Measurements from ENCODE around the gene UBE2G2.

UBE2G2 gene

DNA sequence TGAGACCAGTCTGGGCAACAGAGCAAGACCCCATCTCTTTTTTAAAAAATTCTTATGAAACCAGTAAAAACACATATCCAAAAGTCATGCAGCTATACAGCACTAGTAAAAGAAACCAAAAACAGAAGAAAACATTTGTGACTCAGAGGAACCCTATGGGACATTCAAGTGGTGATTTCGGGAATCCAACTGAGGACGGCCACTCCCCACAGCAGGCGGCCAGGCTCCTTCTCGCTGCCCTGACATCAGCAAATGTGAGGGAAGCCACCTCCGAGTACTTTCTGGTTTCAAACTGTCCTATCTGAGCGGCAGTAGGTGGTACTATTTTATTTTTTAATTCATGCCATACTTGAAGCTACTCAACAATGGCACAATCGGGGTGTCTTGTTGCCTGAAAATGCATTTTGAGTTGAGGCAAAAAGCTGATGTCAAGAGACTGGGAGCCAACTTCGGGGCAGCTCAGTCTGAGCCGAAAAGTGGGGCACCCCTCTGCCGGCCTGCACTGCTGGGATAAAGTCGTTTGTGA, 12.9 kb upstream of the UBE2G2 start:
- DNase-seq: no peak

GRCh38 chr21:44813727-44814126, 12.1 kb upstream of the UBE2G2 start:
- no peak for DNase-seq

DNA sequence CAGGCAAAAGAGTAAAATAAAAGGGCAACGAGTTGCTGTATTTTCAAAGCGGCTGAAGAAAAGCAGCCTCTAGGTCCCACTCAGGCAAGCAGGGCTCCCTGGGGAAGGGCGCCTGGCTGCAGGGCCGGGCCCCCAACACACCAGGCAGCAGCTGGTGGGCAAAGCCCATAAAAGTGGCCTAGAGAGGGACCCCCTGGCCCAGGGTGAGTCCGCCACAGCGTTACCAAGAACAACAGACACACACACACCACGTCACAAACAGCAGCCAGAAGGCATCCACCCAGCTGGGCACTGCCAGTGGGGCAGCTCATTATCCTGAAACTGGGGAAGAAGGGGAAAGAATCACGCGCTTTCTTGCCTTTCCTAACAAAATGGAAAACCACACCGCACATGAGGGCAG, 11.5 kb upstream of the UBE2G2 start:
- no peak for DNase-seq

DNA sequence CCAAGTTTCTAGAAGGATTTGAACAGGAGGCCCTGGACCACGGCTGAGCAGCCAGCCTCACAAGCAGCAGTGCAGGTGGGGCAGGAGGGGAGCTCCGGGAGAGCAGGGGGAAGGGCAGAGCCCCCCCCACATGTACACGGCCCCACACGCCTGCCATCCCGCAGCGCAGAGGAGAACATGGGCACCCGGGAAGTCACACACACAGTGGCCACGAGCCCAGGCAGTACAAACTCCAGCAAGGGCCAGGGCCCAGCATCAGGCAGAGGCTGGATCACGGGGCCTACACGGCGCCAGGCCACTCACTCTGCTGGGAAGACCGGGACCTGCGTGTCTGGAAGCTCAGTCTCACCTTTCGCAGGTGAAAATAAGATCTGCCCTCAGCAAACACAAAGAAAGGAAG, 11.0 kb upstream of the UBE2G2 start:
- no peak for DNase-seq

- DNase-seq: no peak
These were observed 9.2 kb upstream of the UBE2G2 start for GRCh38 chr21:44810779-44811178.

- no peak for DNase-seq
These were observed 4.2 kb upstream of the UBE2G2 start for GRCh38 chr21:44805859-44806258.

GRCh38 chr21:44805226-44805625, 3.6 kb upstream of the UBE2G2 start:
- DNase-seq: no peak

DNA sequence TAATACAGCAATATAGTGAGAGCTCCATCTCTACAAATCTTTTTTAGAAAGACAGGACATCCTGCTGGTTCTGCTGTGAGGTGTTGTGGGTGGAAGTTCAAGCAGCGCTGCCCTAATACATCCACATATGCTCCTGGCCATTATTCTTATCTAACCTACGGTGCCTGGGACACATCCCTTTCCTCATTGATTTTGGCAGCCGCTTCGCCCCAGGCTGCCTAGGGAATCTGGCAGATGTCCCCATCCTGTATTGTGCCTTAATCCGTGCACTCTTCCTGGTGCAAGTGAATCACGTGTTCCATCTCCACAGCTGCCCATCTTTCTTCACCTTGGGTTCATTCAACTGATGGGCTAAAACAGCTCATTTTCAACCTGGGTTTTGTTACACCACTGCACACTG, 3.1 kb upstream of the UBE2G2 start:
- DNase-seq: no peak

- no peak for DNase-seq
These were observed 2.0 kb upstream of the UBE2G2 start for GRCh38 chr21:44803651-44804050.

- no peak for DNase-seq
These were observed 955 bp upstream of the UBE2G2 start for GRCh38 chr21:44802396-44803153.

GRCh38 chr21:44800971-44801467, 601 bp downstream of the UBE2G2 start:
- no peak for DNase-seq

DNA sequence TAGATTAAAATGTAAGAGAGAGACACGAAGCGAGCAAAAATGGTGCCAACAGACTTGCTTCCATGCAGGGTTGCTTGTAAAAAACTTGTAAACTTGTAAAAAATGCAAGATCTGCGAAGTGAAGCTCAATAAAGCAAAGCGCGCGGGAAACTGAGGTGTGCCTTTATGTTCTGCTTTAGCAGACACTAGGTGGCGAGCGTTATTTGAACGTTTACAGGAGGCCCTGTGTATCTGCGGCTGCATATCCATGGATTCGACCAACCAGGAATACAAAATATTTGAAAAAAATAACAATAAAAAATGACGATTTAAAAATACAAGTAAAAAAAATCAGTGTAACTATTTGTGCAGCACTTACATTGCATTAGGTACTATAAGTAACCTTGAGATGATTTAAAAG, 1.5 kb downstream of the UBE2G2 start:
- no peak for DNase-seq

- DNase-seq: no peak
These were observed 2.0 kb downstream of the UBE2G2 start for GRCh38 chr21:44799646-44800045.

DNA sequence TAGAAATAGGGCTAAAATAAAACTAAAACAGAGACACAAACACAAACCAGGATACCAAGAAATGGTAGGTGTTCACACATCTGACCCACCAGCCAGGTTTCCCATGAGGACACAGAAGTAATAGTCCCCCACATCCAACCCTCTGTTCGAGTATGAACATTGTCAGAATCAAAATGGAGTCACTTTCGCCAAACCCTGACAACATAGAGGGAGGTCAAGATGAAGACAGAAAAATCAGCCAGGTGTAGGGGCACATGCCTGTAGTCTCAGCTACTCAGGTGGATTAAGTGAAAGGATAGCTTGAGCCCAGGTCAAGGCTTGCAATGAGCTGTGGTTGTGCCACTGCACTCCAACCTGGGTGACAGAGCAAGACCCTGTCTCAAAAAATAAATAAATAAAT, 3.8 kb downstream of the UBE2G2 start:
- no peak for DNase-seq

- DNase-seq: no peak
These were observed 6.3 kb downstream of the UBE2G2 start for GRCh38 chr21:44795342-44795741.

DNA sequence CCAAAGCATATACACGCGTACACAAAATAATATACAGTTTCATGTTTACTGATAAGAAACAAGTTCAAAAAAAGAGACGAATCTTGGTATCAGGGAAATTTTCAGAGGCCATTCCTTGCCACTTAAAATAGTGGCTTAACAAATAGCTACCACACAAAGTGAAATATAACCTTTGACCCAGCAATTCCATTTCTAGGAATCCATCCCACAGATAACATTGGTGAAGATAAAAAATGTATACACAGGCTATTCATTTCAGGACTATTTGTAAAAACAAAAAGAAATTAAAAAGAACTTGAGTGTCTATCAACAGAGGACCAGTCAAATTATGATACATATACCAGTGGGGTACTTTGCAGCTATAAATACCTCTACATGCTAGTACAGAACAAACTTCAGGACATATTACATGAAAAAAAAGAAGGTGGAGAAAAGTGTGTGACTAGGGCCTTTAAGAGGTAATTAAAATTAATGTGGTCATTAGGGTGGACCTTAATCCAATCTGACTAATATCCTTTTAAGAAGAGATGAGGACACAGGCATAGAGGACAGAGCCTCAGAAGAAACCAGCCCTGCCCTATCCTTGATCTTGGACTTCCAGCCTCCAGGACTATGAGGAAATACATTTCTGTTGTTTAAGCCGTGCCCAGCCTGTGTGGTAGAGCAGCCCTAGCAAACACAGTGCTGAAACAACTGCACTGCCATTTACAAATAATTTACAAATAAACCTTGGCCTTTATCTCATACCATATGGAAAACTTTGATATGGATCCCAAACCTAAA, 7.8 kb downstream of the UBE2G2 start:
- DNase-seq: no peak

GRCh38 chr21:44792702-44793591, 8.7 kb downstream of the UBE2G2 start:
- peak; percentile 54 for DNase-seq

- DNase-seq: no peak
These were observed 9.6 kb downstream of the UBE2G2 start for GRCh38 chr21:44791993-44792392.

GRCh38 chr21:44791246-44791645, 10.4 kb downstream of the UBE2G2 start:
- no peak for DNase-seq

- no peak for DNase-seq
These were observed 11.3 kb downstream of the UBE2G2 start for GRCh38 chr21:44790368-44790767.

DNA sequence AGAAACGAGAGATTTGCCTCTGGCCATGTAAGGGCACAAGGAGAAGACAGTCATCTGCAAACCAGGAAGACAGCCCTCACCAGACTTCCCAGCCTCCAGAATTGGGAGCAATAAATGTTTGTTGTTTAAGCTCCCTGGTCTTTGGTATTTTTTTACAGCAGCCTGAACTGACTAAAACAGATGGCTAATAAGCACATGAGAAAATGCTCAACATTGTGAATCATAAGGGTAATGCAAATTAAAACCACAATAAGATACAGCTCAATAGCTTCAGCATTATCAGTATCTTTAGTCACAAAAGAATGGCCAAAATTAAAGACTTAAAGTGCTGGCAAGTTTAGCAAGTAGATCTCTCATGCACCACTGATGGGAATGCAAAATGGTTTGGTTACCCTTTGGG, 11.7 kb downstream of the UBE2G2 start:
- DNase-seq: no peak

GRCh38 chr21:44785620-44786335, 15.8 kb downstream of the UBE2G2 start:
- DNase-seq: no peak

Data from 8988T (cell line).